GM12891 (cell line): ENCODE data around the gene GNB5.

ENCODE experiments used
- PAX5 ChIP-seq: IDR thresholded peaks from 2 replicates; pipeline ENCODE4 v1.6.1; 2011; ENCODE audit warnings: low read length, moderate library complexity, mild to moderate bottlenecking; ENCODE audit not compliant: insufficient read depth, severe bottlenecking
- POLR2A ChIP-seq: IDR thresholded peaks from 2 replicates; pipeline ENCODE4 v1.6.1; 2011; ENCODE audit warnings: low read depth, low read length, control low read depth
- POLR2AphosphoS5 ChIP-seq: IDR thresholded peaks from 2 replicates; pipeline ENCODE4 v1.6.1; 2011; ENCODE audit warnings: low read depth, low read length, control low read depth
- POU2F2 ChIP-seq: IDR thresholded peaks from 2 replicates; pipeline ENCODE4 v1.6.1; 2011; ENCODE audit warnings: low read depth, mild to moderate bottlenecking, control low read depth, low read length, moderate library complexity
- TAF1 ChIP-seq: IDR thresholded peaks from 2 replicates; pipeline ENCODE4 v1.6.1; 2011; ENCODE audit warnings: low read depth, low read length, control low read depth

GRCh38 chr15:52218816-52219215, 27.6 kb upstream of the GNB5 start:
- no peak for TF ChIP-seq POLR2AphosphoS5
- no peak for TF ChIP-seq POLR2A
- no peak for TF ChIP-seq POU2F2
- TF ChIP-seq TAF1: no peak
- TF ChIP-seq PAX5: no peak
